GM19395 (cell line): ENCODE data around the gene POLR1E.

Source experiments
- ATAC-seq: cut with Tn5 transposase; IDR thresholded peaks from one replicate; pipeline ENCODE4 v1.9.1; 2021; ENCODE audit warnings: mild to moderate bottlenecking, moderate library complexity; ENCODE audit not compliant: unreplicated experiment

POLR1E gene, protein sequence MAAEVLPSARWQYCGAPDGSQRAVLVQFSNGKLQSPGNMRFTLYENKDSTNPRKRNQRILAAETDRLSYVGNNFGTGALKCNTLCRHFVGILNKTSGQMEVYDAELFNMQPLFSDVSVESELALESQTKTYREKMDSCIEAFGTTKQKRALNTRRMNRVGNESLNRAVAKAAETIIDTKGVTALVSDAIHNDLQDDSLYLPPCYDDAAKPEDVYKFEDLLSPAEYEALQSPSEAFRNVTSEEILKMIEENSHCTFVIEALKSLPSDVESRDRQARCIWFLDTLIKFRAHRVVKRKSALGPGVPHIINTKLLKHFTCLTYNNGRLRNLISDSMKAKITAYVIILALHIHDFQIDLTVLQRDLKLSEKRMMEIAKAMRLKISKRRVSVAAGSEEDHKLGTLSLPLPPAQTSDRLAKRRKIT

GRCh38 chr9:37485389-37486255 lies at the start of gene POLR1E:
TSS of gene POLR1E (plus strand) at chr9:37485948. CDS start at chr9:37486048, 100 bp downstream.
- ATAC-seq: peak; percentile 97

DNA sequence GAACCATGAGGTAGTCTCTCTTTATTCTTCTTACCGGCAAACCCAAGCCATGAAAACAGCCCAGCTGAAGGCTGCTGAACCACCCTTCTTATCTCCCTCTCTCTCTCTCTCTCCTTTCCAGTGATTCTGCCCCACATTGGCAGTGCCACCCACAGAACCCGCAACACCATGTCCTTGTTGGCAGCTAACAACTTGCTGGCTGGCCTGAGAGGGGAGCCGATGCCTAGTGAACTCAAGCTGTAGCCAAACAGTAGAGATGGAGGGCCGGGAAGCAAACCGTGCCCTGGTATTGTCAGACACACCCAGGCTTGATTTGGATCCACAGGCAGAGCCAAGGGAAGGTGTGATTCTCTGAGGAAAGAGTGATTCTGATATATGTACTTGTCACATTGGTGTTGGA lies 49.2 kb upstream of the POLR1E start:
- ATAC-seq: no peak

DNA sequence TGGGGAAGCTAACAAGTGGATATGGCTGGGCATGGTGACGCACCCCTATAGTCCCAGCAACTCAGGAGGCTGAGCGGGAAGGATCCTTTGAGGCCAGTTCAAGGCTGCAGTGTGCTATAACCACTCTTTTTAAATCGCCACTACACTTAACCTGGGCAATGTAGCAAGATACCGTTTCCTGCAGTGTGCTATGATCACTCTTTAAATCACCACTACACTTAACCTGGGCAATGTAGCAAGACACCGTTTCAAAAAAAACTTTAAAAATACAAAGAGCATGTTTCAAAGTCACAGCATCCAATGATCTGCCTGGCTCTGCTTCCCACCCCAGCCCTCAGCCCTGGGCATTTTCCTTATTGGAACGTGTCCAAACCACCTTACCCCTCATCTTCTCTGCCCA lies 48.7 kb upstream of the POLR1E start:
- ATAC-seq: no peak

DNA sequence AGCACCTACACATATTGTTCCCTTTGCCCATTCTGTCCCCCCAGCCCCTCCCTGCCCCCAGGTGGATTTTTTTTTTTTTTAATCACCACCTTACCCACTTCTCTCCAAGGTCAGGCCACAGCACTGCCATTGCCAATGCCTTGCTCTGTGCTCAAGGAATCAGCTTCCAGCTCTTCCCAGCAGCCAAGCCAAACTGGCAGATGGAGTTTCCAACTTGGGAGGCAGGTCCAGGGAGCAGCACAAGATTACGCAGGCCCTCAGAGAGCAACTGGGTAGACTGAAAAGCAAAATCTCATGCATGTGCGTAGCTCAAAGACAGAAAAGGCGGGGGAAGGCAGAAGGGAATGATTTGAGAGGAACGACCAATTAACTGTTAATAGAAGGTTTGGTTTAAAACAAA lies 48.1 kb upstream of the POLR1E start:
- no peak for ATAC-seq

DNA sequence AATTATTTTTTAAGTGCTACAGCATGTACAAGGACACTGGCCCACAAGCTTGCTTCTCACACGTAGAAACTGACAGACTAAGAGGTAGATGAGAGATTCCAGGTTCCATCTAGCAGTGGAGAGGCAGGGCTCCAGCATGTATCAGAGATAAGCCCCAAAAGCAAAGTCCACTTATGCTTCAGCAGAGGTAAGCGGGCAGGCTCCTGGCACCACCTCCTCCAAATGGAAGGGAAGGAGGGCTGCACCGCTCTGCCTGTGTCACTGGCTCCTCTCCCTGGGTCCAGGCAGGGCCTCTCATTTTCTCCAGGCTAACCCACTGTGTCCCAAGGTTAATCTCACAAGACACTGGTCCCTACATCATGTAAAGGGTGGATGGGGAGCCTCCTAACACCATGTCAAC lies 47.4 kb upstream of the POLR1E start:
- ATAC-seq: no peak

DNA sequence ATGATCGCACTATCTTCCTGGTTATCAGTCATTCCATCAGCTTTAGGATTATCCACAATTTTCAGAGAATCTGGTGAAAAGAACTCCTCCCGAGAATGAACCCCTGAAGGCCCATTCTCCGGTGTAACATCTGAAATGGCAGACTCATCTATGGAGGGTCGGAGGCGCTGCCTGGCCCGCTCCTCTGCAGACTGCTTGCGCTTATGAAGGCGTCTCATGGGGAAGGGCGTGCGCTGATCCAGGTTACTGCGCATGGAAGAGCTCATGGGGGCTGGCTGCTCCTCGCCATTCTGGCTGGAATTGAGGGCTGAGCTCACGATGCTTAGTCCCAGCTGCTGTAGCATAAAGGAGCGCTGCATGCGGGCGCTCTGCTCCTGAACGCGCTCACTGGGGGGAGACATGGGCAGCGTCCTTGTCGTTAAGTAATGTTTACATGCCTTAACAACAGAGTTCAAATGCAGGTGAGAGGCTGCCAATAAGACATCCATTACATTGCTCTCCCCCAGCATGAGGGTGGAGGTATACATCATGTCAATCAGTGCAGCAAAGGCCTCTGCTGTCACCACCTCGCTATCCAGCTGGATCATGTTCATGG lies 43.9 kb upstream of the POLR1E start:
- ATAC-seq: no peak

DNA sequence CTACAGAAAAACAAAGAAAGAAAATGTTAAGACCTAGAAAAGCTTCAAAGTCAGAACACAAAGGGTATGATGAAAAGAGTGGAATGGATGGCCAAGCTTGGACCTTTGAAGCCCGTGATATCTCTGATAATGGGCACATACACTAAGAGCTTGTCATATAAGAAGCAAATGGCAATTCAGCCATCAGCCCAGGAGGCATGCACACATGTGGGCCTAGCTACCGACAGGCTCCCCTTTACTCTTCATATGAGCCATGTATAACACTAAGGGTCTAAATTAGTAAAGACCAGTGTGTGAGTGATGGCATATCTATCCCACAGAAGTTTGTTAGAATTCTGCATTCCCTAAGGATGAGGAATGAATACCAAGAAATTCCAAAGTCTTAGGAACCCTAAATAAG lies 43.2 kb upstream of the POLR1E start:
- ATAC-seq: no peak

DNA sequence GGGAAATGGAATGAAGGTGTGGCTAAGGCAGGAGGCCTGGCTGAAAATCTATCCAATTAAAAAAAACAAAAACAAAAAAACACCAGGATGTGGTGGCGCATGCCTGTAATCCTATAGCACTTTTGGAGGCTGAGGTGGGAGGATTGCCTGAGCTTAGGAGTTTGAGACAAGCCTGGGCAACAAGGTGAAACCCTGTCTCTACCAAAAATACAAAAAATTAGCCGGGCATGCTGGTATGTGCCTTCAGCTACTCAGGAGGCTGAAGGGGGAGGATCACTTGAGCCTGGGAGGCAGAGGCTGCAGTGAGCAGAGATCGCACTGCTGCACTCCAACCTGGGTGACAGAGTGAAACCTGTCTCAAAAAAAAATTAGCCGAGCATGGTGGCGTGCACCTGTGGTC lies 42.2 kb upstream of the POLR1E start:
- no peak for ATAC-seq

DNA sequence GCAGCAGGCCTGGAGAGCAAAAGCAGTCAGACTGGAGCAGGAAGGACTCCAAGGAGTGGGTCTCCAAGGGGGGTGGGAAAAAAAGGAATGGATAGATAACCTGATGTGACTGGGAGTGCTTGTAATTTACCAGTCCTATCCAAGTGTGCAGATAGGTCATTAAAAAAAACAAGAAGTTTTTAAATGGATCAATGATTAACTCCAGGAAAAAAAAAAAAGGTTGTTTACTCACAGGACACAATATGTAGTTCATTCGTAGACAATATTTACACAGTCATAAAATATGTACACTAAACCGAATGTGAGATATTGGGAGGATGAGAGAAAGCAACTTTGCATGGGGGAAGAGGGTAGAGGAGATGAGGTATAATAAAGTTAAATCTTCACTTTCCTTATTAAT lies 40.9 kb upstream of the POLR1E start:
- ATAC-seq: no peak

GRCh38 chr9:37445832-37446231 lies 39.9 kb upstream of the POLR1E start:
- no peak for ATAC-seq

GRCh38 chr9:37446401-37446800 lies 39.3 kb upstream of the POLR1E start:
- no peak for ATAC-seq

DNA sequence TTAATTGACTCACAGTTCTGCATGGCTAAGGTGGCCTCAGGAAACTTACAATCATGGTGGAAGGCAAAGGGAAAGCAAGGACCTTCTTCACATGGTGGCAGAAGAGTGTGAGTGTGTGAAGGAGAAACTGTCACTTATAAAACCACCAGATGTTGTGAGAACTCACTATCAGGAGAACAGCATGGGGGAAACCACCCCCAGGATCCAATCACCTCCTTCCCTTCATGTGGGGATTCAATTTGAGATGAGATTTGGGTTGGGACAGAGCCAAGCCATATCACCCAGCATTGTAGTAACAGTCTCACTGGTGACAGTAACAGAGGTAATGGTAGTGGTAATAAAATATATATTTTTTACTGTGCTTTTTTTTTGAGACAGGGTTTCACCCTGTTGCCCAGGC lies 38.6 kb upstream of the POLR1E start:
- ATAC-seq: no peak

DNA sequence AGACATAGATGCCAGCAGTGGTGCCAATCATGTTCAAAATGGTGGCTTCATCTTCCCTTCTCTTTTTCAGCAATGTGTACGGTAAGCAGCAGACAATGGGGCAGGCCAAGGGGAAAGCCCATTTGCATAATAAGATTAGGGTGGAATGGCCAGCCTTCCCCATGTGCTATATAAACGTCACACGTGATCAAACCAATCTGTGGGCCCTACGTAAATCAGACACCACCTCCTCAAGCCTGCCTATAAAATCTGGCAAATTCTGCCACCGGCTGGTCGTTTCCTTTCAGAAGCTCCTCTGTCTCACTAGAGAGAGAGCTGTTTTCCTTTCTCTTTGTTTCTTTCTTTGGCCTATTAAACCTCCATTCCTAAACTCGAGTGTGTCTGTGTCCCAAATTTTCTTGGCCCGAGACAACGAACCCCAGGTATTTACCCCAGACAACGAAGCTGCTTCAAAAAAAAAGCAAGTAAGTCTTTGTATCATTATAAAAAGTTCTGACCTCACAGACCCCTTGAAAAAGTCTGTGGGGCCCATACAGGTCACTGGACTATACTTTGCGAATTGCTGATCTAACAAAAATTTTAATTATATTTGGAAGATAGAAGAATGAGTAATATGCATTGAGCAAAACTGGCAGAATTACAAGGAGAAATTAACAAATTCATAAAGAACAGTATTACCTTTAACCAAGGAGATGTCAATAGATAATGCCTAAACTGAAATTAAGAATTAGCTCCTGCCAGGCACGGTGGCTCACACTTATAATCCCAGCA lies 35.7 kb upstream of the POLR1E start:
- ATAC-seq: no peak

- ATAC-seq: no peak
These were observed 34.1 kb upstream of the POLR1E start for GRCh38 chr9:37451628-37452027.

- ATAC-seq: no peak
These were observed 33.1 kb upstream of the POLR1E start for GRCh38 chr9:37452611-37453010.

GRCh38 chr9:37453827-37454226 lies 31.9 kb upstream of the POLR1E start:
- ATAC-seq: no peak

GRCh38 chr9:37454238-37454637 lies 31.5 kb upstream of the POLR1E start:
- no peak for ATAC-seq

DNA sequence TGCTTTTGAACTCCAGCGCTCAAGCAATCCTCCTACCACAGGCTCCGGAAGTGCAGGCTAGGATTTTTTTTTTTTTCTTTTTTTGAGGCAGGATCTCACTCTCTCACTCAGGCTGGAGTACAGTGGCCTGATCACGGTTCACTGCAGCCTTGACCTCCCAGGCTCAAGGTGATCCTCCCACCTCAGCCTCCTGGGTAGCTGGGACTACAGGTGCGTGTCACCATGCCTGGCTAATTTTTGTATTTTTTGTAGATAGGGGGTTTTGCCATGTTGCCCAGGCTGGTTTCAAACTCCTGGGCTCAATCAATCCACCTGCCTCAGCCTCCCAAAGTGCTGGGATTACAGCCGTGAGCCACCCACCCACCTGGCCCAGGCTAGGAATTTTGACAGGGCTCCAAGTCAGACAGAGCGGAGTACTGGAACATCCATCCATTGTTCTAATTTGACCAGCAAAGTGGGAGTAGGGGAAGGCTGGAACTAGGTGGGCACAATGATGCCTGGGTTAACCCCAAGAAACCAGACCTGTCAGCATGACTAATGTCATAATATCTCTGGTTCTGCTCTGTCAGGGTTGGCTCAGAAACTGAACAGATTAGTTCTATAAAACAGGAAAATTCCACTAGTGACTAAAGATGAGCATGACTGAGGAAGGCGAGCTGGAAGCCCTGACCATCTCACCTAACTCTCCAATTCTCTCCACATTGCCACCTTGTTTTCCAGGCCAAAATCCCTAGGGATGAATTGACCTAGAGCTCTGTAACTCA lies 29.7 kb upstream of the POLR1E start:
- ATAC-seq: no peak

GRCh38 chr9:37456817-37457216 lies 28.9 kb upstream of the POLR1E start:
- no peak for ATAC-seq

- no peak for ATAC-seq
These were observed 21.7 kb upstream of the POLR1E start for GRCh38 chr9:37464006-37464405.
